Measurements from ENCODE around the gene CROCC. TPM values are rescaled to one million over a fixed set of nuclear protein-coding genes. Genes with fewer than 3 reads are reported as not detected.

Gene CROCC
- polyA plus RNA-seq, 10 donors, result 12.1 to 28.7 (median 22.7) TPM

- no peak for DNase-seq
Observed at GRCh38 chr1:17007121-17007520, 85.4 kb downstream of the CROCC start.

GRCh38 chr1:17008208-17008855 is 86.6 kb downstream of the CROCC start:
- DNase-seq, result no peak

DNA sequence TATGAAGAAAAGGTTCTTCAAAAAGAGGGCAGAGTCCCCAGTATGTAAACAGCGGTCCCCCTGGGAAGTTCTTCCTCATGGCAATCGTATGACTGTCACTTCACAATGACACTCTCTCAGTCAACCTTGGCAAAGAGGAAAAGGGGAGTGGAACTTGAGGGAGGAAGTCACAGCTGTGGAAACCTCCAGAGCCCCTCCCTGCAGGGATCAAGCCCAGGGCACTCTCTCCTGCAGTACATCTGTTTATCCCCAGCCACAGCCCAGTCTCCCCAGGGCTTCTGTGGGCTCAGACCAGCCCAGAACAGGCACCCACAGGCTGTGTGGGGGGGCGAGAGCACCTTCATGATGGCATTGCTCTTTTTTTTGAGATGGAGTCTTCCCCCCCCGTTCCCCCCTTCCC is 88.0 kb downstream of the CROCC start:
- DNase-seq, result no peak

DNA sequence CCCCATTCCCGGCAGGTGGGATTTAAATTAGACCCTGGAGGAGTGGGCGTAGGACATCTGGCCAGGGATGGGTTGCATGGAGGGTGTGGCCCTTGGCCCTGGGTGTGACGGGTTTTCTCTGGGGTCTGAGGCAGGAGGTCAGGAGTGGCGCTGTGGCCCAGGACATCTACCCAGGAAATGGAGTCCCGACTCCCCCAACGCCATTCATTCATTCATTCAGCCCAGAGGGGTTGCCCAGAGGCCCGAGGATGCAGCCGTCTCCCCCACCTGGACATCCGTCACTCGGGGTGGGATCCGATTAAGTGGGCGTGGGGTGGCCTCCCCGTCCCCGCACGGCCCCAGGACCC is 89.3 kb downstream of the CROCC start:
- peak in 1 of 3 donors; percentile 32 for DNase-seq

GRCh38 chr1:17011439-17012307 is 89.9 kb downstream of the CROCC start, which contains the start of gene ATP13A2:
TSS of gene ATP13A2 (minus strand) at chr1:17011928. CDS start at chr1:17011738, 190 bp downstream.
- DNase-seq, result peak; percentile 61 to 87 (median 77)

GRCh38 chr1:17012775-17013490 is 91.2 kb downstream of the CROCC start:
- DNase-seq, result no peak

- DNase-seq, result peak in 1 of 3 donors; percentile 32
Observed at GRCh38 chr1:17013491-17014320, 92.0 kb downstream of the CROCC start.

DNA sequence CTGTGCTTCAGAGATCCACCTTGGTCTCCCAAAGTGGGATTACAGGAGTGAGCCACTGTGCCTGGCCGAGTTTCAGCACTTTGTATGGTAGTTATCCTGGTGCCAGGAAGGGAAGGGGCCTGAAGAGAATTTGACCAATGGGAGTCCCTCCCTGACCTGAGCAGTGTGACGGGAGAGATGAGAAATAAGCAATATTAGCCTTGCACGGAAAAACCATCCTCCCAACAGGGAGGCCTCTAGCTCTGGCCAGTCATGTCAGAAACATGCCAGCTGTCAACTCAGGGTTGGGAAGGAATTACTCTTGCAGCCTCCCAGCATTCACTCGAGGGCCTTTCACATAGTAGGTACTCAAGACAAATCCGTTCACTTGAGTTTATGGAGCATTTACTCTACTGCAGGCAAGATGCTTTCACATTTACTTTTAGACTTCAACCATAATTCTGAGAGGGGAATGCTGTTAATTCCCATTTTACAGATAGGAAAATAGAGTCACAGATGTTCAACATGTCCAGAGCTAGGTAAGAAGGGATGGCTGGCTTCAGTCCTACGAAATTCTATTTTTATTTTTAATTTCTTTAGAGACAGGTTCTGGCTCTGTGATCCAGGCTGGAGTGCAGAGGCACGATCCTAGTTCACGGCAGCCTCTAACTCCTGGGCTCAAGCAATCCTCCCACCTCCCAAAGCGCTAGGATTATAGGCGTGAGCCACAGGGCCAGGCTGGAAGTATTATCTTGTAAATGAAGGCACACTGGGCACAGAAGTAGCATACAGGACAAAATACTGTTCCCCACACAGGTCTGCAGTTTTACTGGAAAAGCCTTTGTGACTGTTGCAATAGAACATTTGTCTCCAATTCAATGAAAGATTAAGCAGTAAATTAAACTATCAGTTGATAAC is 93.2 kb downstream of the CROCC start:
- DNase-seq, result no peak

- no peak for DNase-seq
Observed at GRCh38 chr1:17016317-17016661, 94.6 kb downstream of the CROCC start.

DNA sequence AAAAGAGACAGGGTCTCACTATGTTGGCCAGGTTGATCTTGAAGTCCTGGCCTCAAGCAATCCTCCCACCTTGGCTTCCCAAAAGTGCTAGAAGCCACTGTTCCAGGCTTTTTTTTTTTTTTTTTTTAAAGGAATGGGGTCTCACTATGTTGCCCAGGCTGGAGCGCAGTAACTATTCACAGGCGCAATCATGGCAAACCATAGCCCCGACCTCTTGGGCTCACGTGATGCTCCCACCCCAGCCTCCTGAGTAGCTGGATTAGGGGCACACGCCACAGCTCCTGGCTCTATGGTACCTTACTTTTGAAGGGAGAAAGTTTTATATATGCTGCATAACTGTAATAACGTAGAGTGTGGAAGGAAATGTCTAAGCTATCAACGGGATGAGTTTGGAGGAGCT is 95.7 kb downstream of the CROCC start:
- no peak for DNase-seq

GRCh38 chr1:17018849-17019248 is 97.1 kb downstream of the CROCC start:
- DNase-seq, result no peak

DNA sequence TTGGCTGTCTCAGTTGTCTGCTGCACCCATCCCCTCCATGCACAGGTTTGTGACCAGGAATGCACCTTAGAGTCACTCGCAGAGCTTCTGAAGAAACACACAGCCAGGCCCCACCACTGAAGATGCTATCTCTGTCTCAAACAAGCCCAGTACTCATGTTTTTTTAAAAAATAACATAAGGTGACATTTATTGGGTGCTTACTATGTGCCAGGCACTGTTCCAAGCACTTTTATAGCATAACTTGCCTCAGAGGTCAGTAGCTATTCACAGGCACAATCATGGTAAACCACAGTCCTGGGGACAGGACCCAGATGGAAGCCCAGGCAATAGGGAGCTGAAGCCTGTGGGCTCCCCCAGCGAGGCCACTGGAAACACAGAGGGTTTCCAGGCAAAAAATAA is 98.8 kb downstream of the CROCC start:
- no peak for DNase-seq

- no peak for DNase-seq
Observed at GRCh38 chr1:17021896-17022295, 100.2 kb downstream of the CROCC start.

Other genes with a start within 250 kb of the CROCC start
- gene RNU1-4, start 181.4 kb upstream of the CROCC start, polyA plus RNA-seq (ENCODE audit: insufficient read length in 10 of 10), result 1 to 10 TPM in 1 of 10 donors, not detected in 9; 1.2 TPM
- gene RNU1-2, start 26.0 kb upstream of the CROCC start, polyA plus RNA-seq (ENCODE audit: insufficient read length in 10 of 10), result 1 to 10 TPM in 1 of 10 donors, not detected in 9; 1.2 TPM
- gene MFAP2, start 58.7 kb downstream of the CROCC start, polyA plus RNA-seq (ENCODE audit: insufficient read length in 10 of 10), result 100 to 1,000 TPM in 4 of 10 donors, 10 to 100 TPM in 6; 50.9 to 206 (median 95.5) TPM
- gene ATP13A2, start 90.0 kb downstream of the CROCC start, polyA plus RNA-seq (ENCODE audit: insufficient read length in 10 of 10), result 10 to 100 TPM; 13.3 to 27.2 (median 18.2) TPM
- gene SDHB, start 132.1 kb downstream of the CROCC start, polyA plus RNA-seq (ENCODE audit: insufficient read length in 10 of 10), result 100 to 1,000 TPM in 8 of 10 donors, 10 to 100 TPM in 2; 84.0 to 146 (median 122) TPM
- 100 to 1,000 TPM in 2 of 10 donors, 10 to 100 TPM in 8; 28.5 to 126 (median 87.6) TPM for gene PADI2, start 197.5 kb downstream of the CROCC start, polyA plus RNA-seq (ENCODE audit: insufficient read length in 10 of 10)